NCI-H82 treated with DMSO at 0.1 percent for 48 hours (cell line): ENCODE results near the gene CACNA1H.

Experiments used
- DNase-seq: peaks from one replicate; lab custom pipeline; 2025; ENCODE audit not compliant: unreplicated experiment; lab: John Stamatoyannopoulos, UW

Gene CACNA1H

GRCh38 chr16:1152651-1153259 is at the start of gene CACNA1H:
TSS of gene CACNA1H (plus strand) at chr16:1153106. CDS start at chr16:1153738, 632 bp downstream.
- DNase-seq, result no peak

GRCh38 chr16:1103636-1103980 is 49.3 kb upstream of the CACNA1H start:
- DNase-seq, result no peak

GRCh38 chr16:1105888-1106620 is 46.9 kb upstream of the CACNA1H start:
- no peak for DNase-seq

- no peak for DNase-seq
These were observed 46.2 kb upstream of the CACNA1H start for GRCh38 chr16:1106659-1107058.

- no peak for DNase-seq
These were observed 45.8 kb upstream of the CACNA1H start for GRCh38 chr16:1107141-1107540.

GRCh38 chr16:1107731-1108130 is 45.2 kb upstream of the CACNA1H start:
- no peak for DNase-seq

- peak; percentile 29 for DNase-seq
These were observed 44.3 kb upstream of the CACNA1H start for GRCh38 chr16:1108299-1109252.

GRCh38 chr16:1109648-1110047 is 43.3 kb upstream of the CACNA1H start:
- DNase-seq, result no peak

- no peak for DNase-seq
These were observed 40.3 kb upstream of the CACNA1H start for GRCh38 chr16:1112506-1113184.

GRCh38 chr16:1113489-1113888 is 39.4 kb upstream of the CACNA1H start:
- DNase-seq, result no peak

- DNase-seq, result no peak
These were observed 38.9 kb upstream of the CACNA1H start for GRCh38 chr16:1113889-1114526.

- no peak for DNase-seq
These were observed 36.2 kb upstream of the CACNA1H start for GRCh38 chr16:1116693-1117077.

GRCh38 chr16:1117176-1117900 is 35.6 kb upstream of the CACNA1H start:
- no peak for DNase-seq

- no peak for DNase-seq
These were observed 35.0 kb upstream of the CACNA1H start for GRCh38 chr16:1117926-1118325.

- no peak for DNase-seq
These were observed 33.8 kb upstream of the CACNA1H start for GRCh38 chr16:1119129-1119528.

- no peak for DNase-seq
These were observed 32.9 kb upstream of the CACNA1H start for GRCh38 chr16:1119766-1120576.

GRCh38 chr16:1120577-1120941 is 32.3 kb upstream of the CACNA1H start:
- DNase-seq, result no peak

GRCh38 chr16:1121009-1121408 is 31.9 kb upstream of the CACNA1H start:
- no peak for DNase-seq
